Dermis blood vessel endothelial cell (primary cell): ENCODE measurements around the gene KCNMB2. TPM values are rescaled to one million over a fixed set of nuclear protein-coding genes. Genes with fewer than 3 reads are reported as not detected.
"Not testable (repeated sequence)": the region's sequence is repeated elsewhere in the genome, so short reads cannot be mapped to it uniquely, and the experiment has no call there.

Experiments used
- DNase-seq: peaks from one replicate; pipeline ENCODE4 v3.0.0; 2010
- total RNA-seq: library from RNA; depleted of rRNA; stranded (reverse); fragments of >200 nt; gene quantifications from 2 replicates; pipeline ENCODE4 v1.2.3, GENCODE V29; 2014

KCNMB2 gene
- total RNA-seq, 1 donor from 2014 or later = not detected

- no peak for DNase-seq
Observed at GRCh38 chr3:178706411-178706810, 170.2 kb downstream of the KCNMB2 start.

DNA sequence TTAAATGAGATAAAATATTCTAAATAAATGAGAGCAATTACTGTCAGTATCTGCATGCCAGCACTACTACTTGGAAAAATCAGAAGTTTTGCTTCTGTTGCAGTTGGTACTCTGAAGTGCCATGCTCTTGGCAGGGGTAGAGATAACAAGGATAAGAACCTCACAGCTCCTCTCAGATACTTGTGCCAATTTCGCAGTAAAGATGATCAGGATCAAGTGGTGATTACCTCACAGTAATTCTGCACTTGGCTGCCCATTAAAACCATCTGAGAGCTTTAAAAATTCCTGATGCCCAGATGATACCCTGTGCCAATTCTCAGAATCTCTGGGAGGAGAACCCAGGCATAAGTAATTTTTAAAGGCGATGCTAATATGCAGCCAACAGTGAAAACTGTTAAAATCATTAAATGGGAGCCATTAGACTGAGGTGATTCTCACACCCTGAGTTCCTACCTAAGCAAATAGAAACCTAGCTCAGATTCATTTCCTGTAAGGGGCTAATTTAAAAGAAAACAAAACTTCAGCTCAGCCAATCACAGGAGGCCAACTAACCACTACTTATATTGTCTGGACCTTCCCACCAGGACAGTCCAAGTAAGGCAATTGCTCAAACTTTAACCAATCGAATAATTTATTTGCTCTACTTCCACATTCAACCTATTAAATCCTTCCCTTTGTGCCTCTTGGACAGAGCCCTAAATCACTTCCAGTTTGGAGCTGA lies 171.2 kb downstream of the KCNMB2 start:
- no peak for DNase-seq

DNA sequence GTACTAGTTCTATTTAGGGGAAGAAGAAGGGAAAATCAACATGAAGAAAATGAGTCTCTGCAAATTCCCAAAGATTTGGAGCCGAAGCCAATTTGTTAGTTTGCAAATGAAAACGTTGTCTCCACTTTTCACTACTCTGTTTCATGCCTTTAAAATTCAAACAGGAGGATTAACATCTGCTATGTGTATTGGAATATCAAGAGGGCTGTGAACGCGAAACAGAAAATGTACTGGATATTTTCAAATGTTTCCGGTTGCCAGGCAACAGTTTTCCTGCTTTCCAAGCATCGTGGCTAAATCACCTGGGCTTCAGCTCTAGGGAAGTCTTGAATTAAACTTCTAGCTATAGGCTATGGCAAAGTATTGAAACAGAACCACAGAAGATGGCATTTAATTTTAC lies 172.8 kb downstream of the KCNMB2 start:
- DNase-seq = no peak

DNA sequence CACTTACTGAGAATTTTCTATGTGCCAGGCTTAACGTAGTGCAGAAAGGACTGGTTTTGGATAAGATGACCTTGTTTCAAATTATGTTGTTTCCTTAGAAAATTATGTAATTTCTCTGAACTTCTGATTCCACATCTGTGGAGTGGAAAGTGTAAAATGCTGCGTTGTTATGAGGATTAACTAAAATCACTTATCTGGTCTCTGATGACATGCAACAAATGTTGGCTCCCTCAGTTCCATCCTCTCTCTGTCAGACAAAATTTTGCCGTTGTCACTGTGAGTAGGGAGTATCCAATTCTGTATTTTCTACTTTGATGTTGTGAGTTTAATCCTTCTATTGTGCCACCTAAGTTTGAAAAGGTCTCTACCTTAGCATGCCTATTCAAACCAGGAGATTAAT lies 175.5 kb downstream of the KCNMB2 start:
- no peak for DNase-seq

- DNase-seq = no peak
Observed at GRCh38 chr3:178712247-178712646, 176.0 kb downstream of the KCNMB2 start.

- DNase-seq = no peak
Observed at GRCh38 chr3:178714925-178715832, 178.9 kb downstream of the KCNMB2 start.

GRCh38 chr3:178718995-178719635 lies 182.9 kb downstream of the KCNMB2 start:
- no peak for DNase-seq

DNA sequence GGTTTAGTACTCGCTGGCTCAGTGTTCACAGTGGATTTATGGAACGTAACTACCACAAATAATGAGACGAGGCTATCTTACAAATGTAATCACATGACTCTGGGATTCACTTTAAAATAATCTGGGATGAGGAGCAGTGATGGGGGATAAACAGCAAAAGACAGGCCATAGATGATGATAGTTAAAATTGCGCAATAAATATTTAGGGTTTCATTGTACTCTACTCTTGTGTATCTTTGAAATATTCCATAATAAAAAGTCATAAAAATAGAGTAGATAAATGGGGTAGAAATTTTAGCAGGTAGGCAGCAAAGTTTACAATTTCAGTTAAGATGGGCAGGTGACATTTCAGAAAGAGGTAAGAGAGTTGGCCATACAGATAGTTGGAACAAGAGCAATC lies 196.6 kb downstream of the KCNMB2 start:
- no peak for DNase-seq

- DNase-seq = no peak
Observed at GRCh38 chr3:178735032-178735674, 198.9 kb downstream of the KCNMB2 start.

DNA sequence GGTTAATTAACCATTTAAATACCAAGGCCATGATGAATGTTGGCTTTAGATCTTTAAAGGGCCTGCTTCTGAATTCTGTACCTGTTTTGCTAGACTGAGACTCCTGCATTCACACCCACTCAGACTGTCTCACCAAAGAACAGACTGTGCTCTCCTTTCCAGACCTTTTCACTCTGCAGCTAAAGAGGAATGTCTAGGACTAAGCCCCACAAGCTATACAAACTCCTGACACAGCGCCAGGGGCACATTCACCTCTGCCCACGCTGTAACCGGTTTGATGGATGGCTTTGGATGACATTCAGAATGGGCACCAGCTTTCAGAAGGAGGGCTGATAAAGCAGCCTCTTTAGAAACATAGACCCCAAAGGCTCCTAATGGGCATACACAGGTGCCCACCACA lies 200.1 kb downstream of the KCNMB2 start:
- DNase-seq = no peak

DNA sequence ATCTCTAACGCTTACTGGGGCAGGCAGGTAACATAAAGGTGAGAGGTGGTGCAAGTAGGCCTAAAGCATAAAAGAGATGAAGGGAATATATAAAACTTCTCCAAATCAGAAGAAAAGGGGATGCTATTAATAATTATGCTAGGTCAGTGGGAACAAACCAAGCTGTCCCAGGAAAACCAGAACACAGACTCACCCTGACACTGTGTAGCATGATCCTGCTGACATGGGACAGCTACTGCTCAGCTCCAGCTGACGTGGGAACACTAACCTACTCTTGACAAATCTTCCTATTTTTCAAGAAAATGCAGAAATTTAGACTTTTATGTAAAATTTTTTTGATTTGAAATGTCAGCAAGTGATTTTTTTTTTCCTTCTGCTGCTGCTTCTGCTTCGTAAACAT lies 203.5 kb downstream of the KCNMB2 start:
- no peak for DNase-seq

GRCh38 chr3:178741020-178741419 lies 204.8 kb downstream of the KCNMB2 start:
- DNase-seq = no peak

GRCh38 chr3:178743297-178743696 lies 207.1 kb downstream of the KCNMB2 start:
- DNase-seq = no peak

DNA sequence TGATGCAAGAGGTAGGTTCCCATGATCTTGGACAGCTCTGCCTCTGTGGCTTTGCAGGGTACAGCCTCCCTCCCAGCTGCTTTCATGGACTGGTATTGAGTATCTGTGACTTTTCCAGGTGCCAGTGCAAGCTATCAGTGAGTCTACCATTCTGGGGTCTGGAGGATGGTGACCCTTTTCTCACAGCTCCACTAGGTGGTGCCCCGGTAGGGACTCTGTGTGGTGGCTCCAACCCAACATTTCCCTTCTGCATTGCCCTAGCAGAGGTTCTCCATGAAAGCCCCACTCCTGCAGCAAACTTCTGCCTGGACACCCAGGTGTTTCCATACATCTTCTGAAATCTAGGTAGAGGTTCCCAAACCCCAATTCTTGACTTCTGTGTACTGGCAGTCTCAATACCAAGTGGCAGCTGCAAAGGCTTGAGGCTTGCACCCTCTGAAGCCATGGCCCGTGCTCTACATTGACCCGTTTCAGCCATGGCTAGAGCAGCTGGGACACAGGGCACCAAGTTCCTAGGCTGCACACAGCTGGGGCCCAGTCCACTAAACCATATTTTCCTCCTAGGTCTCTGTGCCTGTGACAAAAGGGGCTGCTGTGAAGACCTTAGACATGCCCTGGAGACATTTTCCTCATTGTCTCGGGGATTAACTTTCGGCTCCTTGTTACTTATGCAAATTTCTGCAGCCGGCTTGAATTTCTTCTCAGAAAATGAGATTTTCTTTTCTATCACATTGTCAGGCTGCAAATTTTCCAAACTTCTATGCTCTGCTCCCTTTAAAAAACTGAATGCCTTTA lies 209.8 kb downstream of the KCNMB2 start:
- DNase-seq = not testable (repeated sequence)

GRCh38 chr3:178748874-178749273 lies 212.6 kb downstream of the KCNMB2 start:
- no peak for DNase-seq

- DNase-seq = no peak
Observed at GRCh38 chr3:178749471-178749870, 213.2 kb downstream of the KCNMB2 start.

- no peak for DNase-seq
Observed at GRCh38 chr3:178750639-178751300, 214.5 kb downstream of the KCNMB2 start.

DNA sequence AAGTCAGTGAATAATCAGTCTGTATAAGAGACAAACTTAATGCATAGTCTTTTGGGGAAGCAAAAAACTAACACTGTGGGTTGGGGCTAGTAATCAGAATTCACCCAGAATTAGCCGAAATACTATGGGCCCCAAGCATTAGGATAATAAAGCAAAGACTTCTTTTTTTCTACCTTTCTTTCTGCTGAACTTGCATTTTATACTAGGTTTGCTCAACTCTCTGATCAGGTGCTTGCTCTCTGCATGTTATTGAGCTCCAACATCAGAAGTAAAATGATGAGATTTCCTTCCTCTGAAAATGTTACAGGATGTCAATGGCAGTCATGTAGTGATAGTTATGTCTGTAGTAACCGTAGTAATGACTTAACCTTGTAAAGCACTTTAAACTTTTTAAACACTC lies 216.6 kb downstream of the KCNMB2 start:
- DNase-seq = no peak

DNA sequence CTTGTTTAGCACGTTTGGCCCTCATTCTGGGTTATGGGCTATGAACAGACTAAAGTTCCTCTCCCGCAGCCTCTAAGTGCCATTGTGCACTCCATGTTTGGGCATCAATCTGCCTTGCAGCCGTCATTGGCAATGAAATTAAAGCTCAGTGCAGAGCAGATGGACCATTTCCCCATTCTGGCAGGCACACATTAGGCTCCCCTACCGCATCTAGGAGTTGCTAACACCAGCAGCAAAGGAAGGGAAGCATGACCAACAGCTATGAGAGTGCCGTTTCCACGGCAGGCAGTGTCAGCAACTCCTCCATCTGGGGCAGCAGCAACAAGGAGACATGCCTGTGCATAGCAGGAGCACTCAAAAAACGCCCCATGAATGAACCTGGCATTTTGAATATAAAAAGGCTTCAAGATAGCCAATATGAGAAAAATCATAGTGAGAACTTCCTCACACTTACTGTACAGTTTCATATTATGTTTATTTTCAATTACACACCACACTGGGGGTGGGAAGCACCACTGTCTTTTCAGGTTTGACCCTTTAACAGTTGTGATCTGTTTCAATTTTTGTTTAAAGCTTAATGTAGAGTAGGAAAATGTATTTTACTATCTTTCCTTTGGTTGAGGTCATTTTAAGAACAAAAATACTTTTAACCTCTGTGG lies 218.7 kb downstream of the KCNMB2 start:
- no peak for DNase-seq

- DNase-seq = no peak
Observed at GRCh38 chr3:178761024-178761423, 224.8 kb downstream of the KCNMB2 start.

- DNase-seq = no peak
Observed at GRCh38 chr3:178761461-178761860, 225.2 kb downstream of the KCNMB2 start.
